ENCODE results near the gene BAG1. TPM values are rescaled to one million over a fixed set of nuclear protein-coding genes. Genes with fewer than 3 reads are reported as not detected.

The BAG1 gene
- total and polyA plus RNA-seq, 2 experiments from 2014 or later: 44.7 to 55.4 TPM

DNA sequence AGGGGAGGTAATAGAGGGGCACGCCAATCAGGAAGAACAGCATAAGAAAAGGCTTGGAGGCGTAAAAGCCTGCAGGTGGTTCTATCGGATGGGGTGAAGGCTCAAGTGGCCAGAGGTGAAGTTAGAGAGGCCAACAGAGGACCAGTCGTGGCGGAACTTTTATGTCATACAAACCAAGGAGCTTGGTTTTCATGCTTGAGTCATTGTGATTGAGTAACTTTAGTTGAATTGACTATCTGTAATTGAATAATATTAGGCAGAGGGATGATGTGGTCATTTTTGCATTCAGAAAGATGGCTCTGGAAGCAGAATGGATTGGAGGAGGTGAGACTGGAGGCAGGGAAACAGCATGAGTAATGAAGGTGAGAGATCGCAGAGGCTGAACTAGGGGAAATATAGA is 31.7 kb downstream of the BAG1 start:
- Histone ChIP-seq H3K4me1 (ENCODE audit: insufficient read depth) (no peaks in the 10 kb centered on the region), H3K9me2 (ENCODE audit: insufficient read depth) (no peaks in the 10 kb centered on the region), H3K27me3 (ENCODE audit: insufficient read depth) (no peaks in the 10 kb centered on the region), H4K20me1 (replicated peaks; ENCODE audit: insufficient read depth) (no peaks in the 10 kb centered on the region), H3K4me3 (no peak overlapping the region), H3K4me2 (no peak overlapping the region), H3F3A (replicated peaks; ENCODE audit: low read depth) (no peaks in the 10 kb centered on the region), H2AFZ (no peak overlapping the region), H3K27ac (ENCODE audit: low read depth) (no peak overlapping the region), H3K79me2 (replicated peaks; ENCODE audit: insufficient read depth) (no peaks in the 10 kb centered on the region), H3K36me3 (ENCODE audit: insufficient read depth) (no peaks in the 10 kb centered on the region)
- no peaks in the 10 kb centered on the region; the same call in 2 of the 3 replicates for H3K9me3 Mint-ChIP-seq
- no peak for ATAC-seq
- no peak overlapping the region for H3K27ac Mint-ChIP-seq
- TF ChIP-seq ZNF114 (CRISPR knock-in tag; IDR thresholded peaks at IDR 0.05) (no peak), NANOG (IDR thresholded peaks at IDR 0.05; ENCODE audit: borderline replicate concordance) (no peak), EZH2 (IDR thresholded peaks at IDR 0.05; ENCODE audit: low read depth, unreplicated experiment) (no peak), STAT1 (IDR thresholded peaks at IDR 0.05; ENCODE audit: unreplicated experiment) (no peak), JUNB (IDR thresholded peaks at IDR 0.05; ENCODE audit: unreplicated experiment) (no peak), ZNF331 (CRISPR knock-in tag; IDR thresholded peaks at IDR 0.05; ENCODE audit: low read depth) (no peak), CREB1 (CRISPR knock-in tag; IDR thresholded peaks at IDR 0.05; ENCODE audit: low read depth) (no peak), EZH2phosphoT487 (IDR thresholded peaks at IDR 0.05; ENCODE audit: unreplicated experiment) (no peak), POLR2AphosphoS5 (IDR thresholded peaks at IDR 0.05; ENCODE audit: low read depth) (no peak)
- TF ChIP-seq, protein P1, sequence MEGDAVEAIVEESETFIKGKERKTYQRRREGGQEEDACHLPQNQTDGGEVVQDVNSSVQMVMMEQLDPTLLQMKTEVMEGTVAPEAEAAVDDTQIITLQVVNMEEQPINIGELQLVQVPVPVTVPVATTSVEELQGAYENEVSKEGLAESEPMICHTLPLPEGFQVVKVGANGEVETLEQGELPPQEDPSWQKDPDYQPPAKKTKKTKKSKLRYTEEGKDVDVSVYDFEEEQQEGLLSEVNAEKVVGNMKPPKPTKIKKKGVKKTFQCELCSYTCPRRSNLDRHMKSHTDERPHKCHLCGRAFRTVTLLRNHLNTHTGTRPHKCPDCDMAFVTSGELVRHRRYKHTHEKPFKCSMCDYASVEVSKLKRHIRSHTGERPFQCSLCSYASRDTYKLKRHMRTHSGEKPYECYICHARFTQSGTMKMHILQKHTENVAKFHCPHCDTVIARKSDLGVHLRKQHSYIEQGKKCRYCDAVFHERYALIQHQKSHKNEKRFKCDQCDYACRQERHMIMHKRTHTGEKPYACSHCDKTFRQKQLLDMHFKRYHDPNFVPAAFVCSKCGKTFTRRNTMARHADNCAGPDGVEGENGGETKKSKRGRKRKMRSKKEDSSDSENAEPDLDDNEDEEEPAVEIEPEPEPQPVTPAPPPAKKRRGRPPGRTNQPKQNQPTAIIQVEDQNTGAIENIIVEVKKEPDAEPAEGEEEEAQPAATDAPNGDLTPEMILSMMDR (conservative IDR thresholded peaks at IDR 0.05; ENCODE audit: low read depth in 2 of 2): no peak
- TF ChIP-seq, protein P2, sequence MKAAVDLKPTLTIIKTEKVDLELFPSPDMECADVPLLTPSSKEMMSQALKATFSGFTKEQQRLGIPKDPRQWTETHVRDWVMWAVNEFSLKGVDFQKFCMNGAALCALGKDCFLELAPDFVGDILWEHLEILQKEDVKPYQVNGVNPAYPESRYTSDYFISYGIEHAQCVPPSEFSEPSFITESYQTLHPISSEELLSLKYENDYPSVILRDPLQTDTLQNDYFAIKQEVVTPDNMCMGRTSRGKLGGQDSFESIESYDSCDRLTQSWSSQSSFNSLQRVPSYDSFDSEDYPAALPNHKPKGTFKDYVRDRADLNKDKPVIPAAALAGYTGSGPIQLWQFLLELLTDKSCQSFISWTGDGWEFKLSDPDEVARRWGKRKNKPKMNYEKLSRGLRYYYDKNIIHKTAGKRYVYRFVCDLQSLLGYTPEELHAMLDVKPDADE (IDR thresholded peaks at IDR 0.05): no peak
- TF ChIP-seq, protein P3, sequence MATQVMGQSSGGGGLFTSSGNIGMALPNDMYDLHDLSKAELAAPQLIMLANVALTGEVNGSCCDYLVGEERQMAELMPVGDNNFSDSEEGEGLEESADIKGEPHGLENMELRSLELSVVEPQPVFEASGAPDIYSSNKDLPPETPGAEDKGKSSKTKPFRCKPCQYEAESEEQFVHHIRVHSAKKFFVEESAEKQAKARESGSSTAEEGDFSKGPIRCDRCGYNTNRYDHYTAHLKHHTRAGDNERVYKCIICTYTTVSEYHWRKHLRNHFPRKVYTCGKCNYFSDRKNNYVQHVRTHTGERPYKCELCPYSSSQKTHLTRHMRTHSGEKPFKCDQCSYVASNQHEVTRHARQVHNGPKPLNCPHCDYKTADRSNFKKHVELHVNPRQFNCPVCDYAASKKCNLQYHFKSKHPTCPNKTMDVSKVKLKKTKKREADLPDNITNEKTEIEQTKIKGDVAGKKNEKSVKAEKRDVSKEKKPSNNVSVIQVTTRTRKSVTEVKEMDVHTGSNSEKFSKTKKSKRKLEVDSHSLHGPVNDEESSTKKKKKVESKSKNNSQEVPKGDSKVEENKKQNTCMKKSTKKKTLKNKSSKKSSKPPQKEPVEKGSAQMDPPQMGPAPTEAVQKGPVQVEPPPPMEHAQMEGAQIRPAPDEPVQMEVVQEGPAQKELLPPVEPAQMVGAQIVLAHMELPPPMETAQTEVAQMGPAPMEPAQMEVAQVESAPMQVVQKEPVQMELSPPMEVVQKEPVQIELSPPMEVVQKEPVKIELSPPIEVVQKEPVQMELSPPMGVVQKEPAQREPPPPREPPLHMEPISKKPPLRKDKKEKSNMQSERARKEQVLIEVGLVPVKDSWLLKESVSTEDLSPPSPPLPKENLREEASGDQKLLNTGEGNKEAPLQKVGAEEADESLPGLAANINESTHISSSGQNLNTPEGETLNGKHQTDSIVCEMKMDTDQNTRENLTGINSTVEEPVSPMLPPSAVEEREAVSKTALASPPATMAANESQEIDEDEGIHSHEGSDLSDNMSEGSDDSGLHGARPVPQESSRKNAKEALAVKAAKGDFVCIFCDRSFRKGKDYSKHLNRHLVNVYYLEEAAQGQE (IDR thresholded peaks at IDR 0.05; ENCODE audit: unreplicated experiment): no peak
- TF ChIP-seq, protein P4, sequence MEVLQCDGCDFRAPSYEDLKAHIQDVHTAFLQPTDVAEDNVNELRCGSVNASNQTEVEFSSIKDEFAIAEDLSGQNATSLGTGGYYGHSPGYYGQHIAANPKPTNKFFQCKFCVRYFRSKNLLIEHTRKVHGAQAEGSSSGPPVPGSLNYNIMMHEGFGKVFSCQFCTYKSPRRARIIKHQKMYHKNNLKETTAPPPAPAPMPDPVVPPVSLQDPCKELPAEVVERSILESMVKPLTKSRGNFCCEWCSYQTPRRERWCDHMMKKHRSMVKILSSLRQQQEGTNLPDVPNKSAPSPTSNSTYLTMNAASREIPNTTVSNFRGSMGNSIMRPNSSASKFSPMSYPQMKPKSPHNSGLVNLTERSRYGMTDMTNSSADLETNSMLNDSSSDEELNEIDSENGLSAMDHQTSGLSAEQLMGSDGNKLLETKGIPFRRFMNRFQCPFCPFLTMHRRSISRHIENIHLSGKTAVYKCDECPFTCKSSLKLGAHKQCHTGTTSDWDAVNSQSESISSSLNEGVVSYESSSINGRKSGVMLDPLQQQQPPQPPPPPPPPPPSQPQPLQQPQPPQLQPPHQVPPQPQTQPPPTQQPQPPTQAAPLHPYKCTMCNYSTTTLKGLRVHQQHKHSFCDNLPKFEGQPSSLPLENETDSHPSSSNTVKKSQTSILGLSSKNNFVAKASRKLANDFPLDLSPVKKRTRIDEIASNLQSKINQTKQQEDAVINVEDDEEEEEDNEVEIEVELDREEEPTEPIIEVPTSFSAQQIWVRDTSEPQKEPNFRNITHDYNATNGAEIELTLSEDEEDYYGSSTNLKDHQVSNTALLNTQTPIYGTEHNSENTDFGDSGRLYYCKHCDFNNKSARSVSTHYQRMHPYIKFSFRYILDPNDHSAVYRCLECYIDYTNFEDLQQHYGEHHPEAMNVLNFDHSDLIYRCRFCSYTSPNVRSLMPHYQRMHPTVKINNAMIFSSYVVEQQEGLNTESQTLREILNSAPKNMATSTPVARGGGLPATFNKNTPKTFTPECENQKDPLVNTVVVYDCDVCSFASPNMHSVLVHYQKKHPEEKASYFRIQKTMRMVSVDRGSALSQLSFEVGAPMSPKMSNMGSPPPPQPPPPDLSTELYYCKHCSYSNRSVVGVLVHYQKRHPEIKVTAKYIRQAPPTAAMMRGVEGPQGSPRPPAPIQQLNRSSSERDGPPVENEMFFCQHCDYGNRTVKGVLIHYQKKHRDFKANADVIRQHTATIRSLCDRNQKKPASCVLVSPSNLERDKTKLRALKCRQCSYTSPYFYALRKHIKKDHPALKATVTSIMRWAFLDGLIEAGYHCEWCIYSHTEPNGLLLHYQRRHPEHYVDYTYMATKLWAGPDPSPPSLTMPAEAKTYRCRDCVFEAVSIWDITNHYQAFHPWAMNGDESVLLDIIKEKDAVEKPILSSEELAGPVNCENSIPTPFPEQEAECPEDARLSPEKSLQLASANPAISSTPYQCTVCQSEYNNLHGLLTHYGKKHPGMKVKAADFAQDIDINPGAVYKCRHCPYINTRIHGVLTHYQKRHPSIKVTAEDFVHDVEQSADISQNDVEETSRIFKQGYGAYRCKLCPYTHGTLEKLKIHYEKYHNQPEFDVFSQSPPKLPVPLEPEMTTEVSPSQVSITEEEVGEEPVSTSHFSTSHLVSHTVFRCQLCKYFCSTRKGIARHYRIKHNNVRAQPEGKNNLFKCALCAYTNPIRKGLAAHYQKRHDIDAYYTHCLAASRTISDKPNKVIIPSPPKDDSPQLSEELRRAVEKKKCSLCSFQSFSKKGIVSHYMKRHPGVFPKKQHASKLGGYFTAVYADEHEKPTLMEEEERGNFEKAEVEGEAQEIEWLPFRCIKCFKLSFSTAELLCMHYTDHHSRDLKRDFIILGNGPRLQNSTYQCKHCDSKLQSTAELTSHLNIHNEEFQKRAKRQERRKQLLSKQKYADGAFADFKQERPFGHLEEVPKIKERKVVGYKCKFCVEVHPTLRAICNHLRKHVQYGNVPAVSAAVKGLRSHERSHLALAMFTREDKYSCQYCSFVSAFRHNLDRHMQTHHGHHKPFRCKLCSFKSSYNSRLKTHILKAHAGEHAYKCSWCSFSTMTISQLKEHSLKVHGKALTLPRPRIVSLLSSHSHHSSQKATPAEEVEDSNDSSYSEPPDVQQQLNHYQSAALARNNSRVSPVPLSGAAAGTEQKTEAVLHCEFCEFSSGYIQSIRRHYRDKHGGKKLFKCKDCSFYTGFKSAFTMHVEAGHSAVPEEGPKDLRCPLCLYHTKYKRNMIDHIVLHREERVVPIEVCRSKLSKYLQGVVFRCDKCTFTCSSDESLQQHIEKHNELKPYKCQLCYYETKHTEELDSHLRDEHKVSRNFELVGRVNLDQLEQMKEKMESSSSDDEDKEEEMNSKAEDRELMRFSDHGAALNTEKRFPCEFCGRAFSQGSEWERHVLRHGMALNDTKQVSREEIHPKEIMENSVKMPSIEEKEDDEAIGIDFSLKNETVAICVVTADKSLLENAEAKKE (CRISPR knock-in tag; IDR thresholded peaks at IDR 0.05): no peak
- H3K4me1 Mint-ChIP-seq: peaks cover 6% of the 10 kb centered on the region; the same call in 1 of the 3 replicates
- no peak overlapping the region for H3K4me3 Mint-ChIP-seq
- H3K27me3 Mint-ChIP-seq (ENCODE audit: insufficient read depth, low read depth, poor library complexity): peaks cover 10% of the 10 kb centered on the region
- no peaks in the 10 kb centered on the region for H3K36me3 Mint-ChIP-seq (ENCODE audit: low read depth)
- no peak for DNase-seq (ENCODE audit: low spot score)
